Gastroesophageal sphincter (tissue), 4 donors: ENCODE measurements around the gene EXOSC9. TPM values are rescaled to one million over a fixed set of nuclear protein-coding genes. Genes with fewer than 3 reads are reported as not detected.

Experiments used
- ATAC-seq: fragments of 150-250 bp; one replicate; pipeline ENCODE4 v1.9.1; 2016; ENCODE audit warnings: mild to moderate bottlenecking, moderate library complexity
- H3K27ac ChIP-seq, 4 donors: fragments of 200-600 bp; sonication (generic) in 3 of 4; 1 replicate in 3 of 4; 2 replicates in 1 of 4; pipeline ENCODE4 v1.5.1; 2016 to 2019
- H3K27me3 ChIP-seq: fragments of 200-600 bp; sonication (generic); one replicate; pipeline ENCODE4 v1.5.1; 2019
- H3K36me3 ChIP-seq, 2 donors: fragments of 200-600 bp; sonication (generic); one replicate each; pipeline ENCODE4 v1.5.1; 2019; ENCODE audit warnings: control low read depth in 1 of 2
- H3K4me1 ChIP-seq, 3 donors: fragments of 200-600 bp; sonication (generic); 1 replicate in 2 of 3; 2 replicates in 1 of 3; pipeline ENCODE4 v1.5.1; 2016 to 2019; ENCODE audit warnings: control low read depth in 2 of 3
- H3K4me3 ChIP-seq, 2 donors: fragments of 200-600 bp; sonication (generic); one replicate each; pipeline ENCODE4 v1.5.1; 2019; ENCODE audit warnings: mild to moderate bottlenecking in 1 of 2, moderate library complexity in 1 of 2
- H3K9me3 ChIP-seq, 3 donors: fragments of 200-600 bp; sonication (generic); one replicate each; pipeline ENCODE4 v1.5.1; 2017 to 2019; ENCODE audit warnings: control low read depth in 2 of 3
- CTCF ChIP-seq, 4 experiments: fragments of 200-600 bp in 2 of 4; fragments of 450-650 bp in 2 of 4; sonication (generic) in 1 of 4; IDR thresholded peaks; one replicate each; pipeline ENCODE4 v1.5.1; 2017 to 2019; ENCODE audit warnings: antibody characterized with exemption in 4 of 4, mild to moderate bottlenecking in 2 of 4, moderate library complexity in 2 of 4
- EP300 ChIP-seq: sonication (generic); formaldehyde crosslinking; IDR thresholded peaks from one replicate; pipeline ENCODE4 v1.6.1; 2017; ENCODE audit warnings: antibody characterized with exemption, mild to moderate bottlenecking
- POLR2A ChIP-seq, 2 donors: fragments of 450-650 bp; IDR thresholded peaks; one replicate each; pipeline ENCODE4 v1.6.1; 2017; ENCODE audit warnings: antibody characterized with exemption in 2 of 2, mild to moderate bottlenecking in 2 of 2, moderate library complexity in 1 of 2
- POLR2AphosphoS5 ChIP-seq: sonication (generic); formaldehyde crosslinking; IDR thresholded peaks from one replicate; pipeline ENCODE4 v1.6.1; 2017; ENCODE audit warnings: antibody characterized with exemption
- WGBS, 2 donors: methylation state at CpG; one replicate each; pipeline ENCODE4 v1.1.5; 2018; ENCODE audit warnings: low coverage in 1 of 2; 5-methylcytosine and 5-hydroxymethylcytosine counted together
- total RNA-seq, 4 donors: library from RNA; depleted of rRNA; stranded (reverse); fragments of >200 nt; gene quantifications; one replicate each; pipeline ENCODE4 v1.1.0, GENCODE V29; 2016

The EXOSC9 gene
- total RNA-seq, 4 donors from 2014 or later, result 12.2 to 29.7 (median 23.1) TPM

GRCh38 chr4:121771869-121772268 lies 29.3 kb upstream of the EXOSC9 start:
- Histone ChIP-seq H3K36me3 (no peaks in the 10 kb centered on the region), H3K4me3 (no peak overlapping the region), H3K9me3 (no peaks in the 10 kb centered on the region), H3K27ac (no peak overlapping the region), H3K4me1 (no peaks in the 10 kb centered on the region), H3K27me3 (peaks cover 16% of the 10 kb centered on the region)
- WGBS, 2 donors, result 79 to 100% methylated on average over 1 of the region's 1 CpG
- TF ChIP-seq POLR2A (IDR thresholded peaks at IDR 0.05) (no peak), POLR2AphosphoS5 (no peak), EP300 (no peak), CTCF (IDR thresholded peaks at IDR 0.05) (no peak)
- no peak for ATAC-seq

- no peak for TF ChIP-seq POLR2A (IDR thresholded peaks at IDR 0.05)
- TF ChIP-seq POLR2AphosphoS5, result no peak
- no peaks in the 10 kb centered on the region for H3K9me3 ChIP-seq
- H3K36me3 ChIP-seq, result no peaks in the 10 kb centered on the region
- H3K27ac ChIP-seq, result no peak overlapping the region
- no peak for ATAC-seq
- H3K4me1 ChIP-seq, result no peaks in the 10 kb centered on the region
- 100% methylated on average over 1 of the region's 1 CpG; no CpG with 5 or more reads in 1 of the 2 donors for WGBS, 2 donors
- peaks cover 16% of the 10 kb centered on the region for H3K27me3 ChIP-seq
- H3K4me3 ChIP-seq, result no peak overlapping the region
These were observed 27.2 kb upstream of the EXOSC9 start for GRCh38 chr4:121773883-121774282.

- H3K27me3 ChIP-seq, result peaks cover 20% of the 10 kb centered on the region
- TF ChIP-seq POLR2A (IDR thresholded peaks at IDR 0.05) (no peak), EP300 (no peak), POLR2AphosphoS5 (no peak), CTCF (IDR thresholded peaks at IDR 0.05) (no peak)
- ATAC-seq, result no peak
- H3K27ac ChIP-seq, result no peak overlapping the region
- H3K4me3 ChIP-seq, result no peak overlapping the region
- 73 to 84% methylated on average over 5 to 6 of the region's 6 CpGs for WGBS, 2 donors
- no peaks in the 10 kb centered on the region for H3K4me1 ChIP-seq
- no peaks in the 10 kb centered on the region for H3K36me3 ChIP-seq
- no peaks in the 10 kb centered on the region for H3K9me3 ChIP-seq
These were observed 24.3 kb upstream of the EXOSC9 start for GRCh38 chr4:121776610-121777401.

- H3K36me3 ChIP-seq, result no peaks in the 10 kb centered on the region
- H3K4me1 ChIP-seq, result no peaks in the 10 kb centered on the region
- TF ChIP-seq POLR2AphosphoS5 (no peak), POLR2A (IDR thresholded peaks at IDR 0.05) (no peak), EP300 (no peak), CTCF (IDR thresholded peaks at IDR 0.05) (no peak)
- ATAC-seq, result no peak
- peaks cover 22% of the 10 kb centered on the region for H3K27me3 ChIP-seq
- WGBS, 2 donors, result 27 to 64% methylated on average over 2 to 3 of the region's 3 CpGs
- no peak overlapping the region for H3K27ac ChIP-seq
- H3K4me3 ChIP-seq, result no peak overlapping the region
- no peaks in the 10 kb centered on the region for H3K9me3 ChIP-seq
These were observed 23.5 kb upstream of the EXOSC9 start for GRCh38 chr4:121777625-121778024.

- Histone ChIP-seq H3K27ac (no peak overlapping the region), H3K9me3 (peaks cover 0 to under 1% (median 0%) of the 10 kb centered on the region in 3 donors), H3K4me1 (no peaks in the 10 kb centered on the region), H3K36me3 (no peaks in the 10 kb centered on the region), H3K4me3 (no peak overlapping the region), H3K27me3 (peaks cover 22% of the 10 kb centered on the region)
- no peak for TF ChIP-seq CTCF (IDR thresholded peaks at IDR 0.05)
- no peak for TF ChIP-seq POLR2A (IDR thresholded peaks at IDR 0.05)
- TF ChIP-seq POLR2AphosphoS5, result no peak
- no peak for TF ChIP-seq EP300
- 28 to 30% methylated on average over 8 of the region's 8 CpGs for whole genome bisulfite sequencing, 2 donors
- ATAC-seq, result no peak
These were observed 22.0 kb upstream of the EXOSC9 start for GRCh38 chr4:121778991-121779628.
